Measurements from ENCODE around the gene DCTN5.

Gene DCTN5

GRCh38 chr16:23687034-23687808 is 46.0 kb downstream of the DCTN5 start:
- Mint-ChIP-seq H3K9me3 (no peaks in the 10 kb centered on the region), H3K4me3 (no peak overlapping the region), H3K27ac (no peak overlapping the region), H3K36me3 (ENCODE audit: low read depth) (peaks cover 57% of the 10 kb centered on the region), H3K27me3 (ENCODE audit: low read depth) (no peaks in the 10 kb centered on the region), H3K4me1 (no peaks in the 10 kb centered on the region)
- TF ChIP-seq CTCF (IDR thresholded peaks at IDR 0.05; ENCODE audit: unreplicated experiment in 3 of 3): no peak

- Mint-ChIP-seq H3K4me1 (no peaks in the 10 kb centered on the region), H3K27me3 (ENCODE audit: low read depth) (no peaks in the 10 kb centered on the region), H3K4me3 (no peak overlapping the region), H3K27ac (no peak overlapping the region), H3K9me3 (no peaks in the 10 kb centered on the region), H3K36me3 (ENCODE audit: low read depth) (peaks cover 45% of the 10 kb centered on the region)
- no peak for TF ChIP-seq CTCF (IDR thresholded peaks at IDR 0.05; ENCODE audit: unreplicated experiment in 3 of 3)
These were observed 48.3 kb downstream of the DCTN5 start for GRCh38 chr16:23689442-23690187.

- Mint-ChIP-seq H3K36me3 (ENCODE audit: low read depth) (peaks cover 37% of the 10 kb centered on the region), H3K27me3 (ENCODE audit: low read depth) (no peaks in the 10 kb centered on the region), H3K4me1 (no peaks in the 10 kb centered on the region), H3K27ac (no peak overlapping the region), H3K4me3 (no peak overlapping the region), H3K9me3 (no peaks in the 10 kb centered on the region)
- TF ChIP-seq CTCF (IDR thresholded peaks at IDR 0.05; ENCODE audit: unreplicated experiment in 3 of 3): no peak
These were observed 49.7 kb downstream of the DCTN5 start for GRCh38 chr16:23690771-23691482.

- Mint-ChIP-seq H3K4me1 (no peaks in the 10 kb centered on the region), H3K4me3 (no peak overlapping the region), H3K27ac (no peak overlapping the region), H3K27me3 (ENCODE audit: low read depth) (no peaks in the 10 kb centered on the region), H3K36me3 (ENCODE audit: low read depth) (peaks cover 34% of the 10 kb centered on the region), H3K9me3 (no peaks in the 10 kb centered on the region)
- TF ChIP-seq CTCF (IDR thresholded peaks at IDR 0.05; ENCODE audit: unreplicated experiment in 3 of 3): no peak
These were observed 50.4 kb downstream of the DCTN5 start for GRCh38 chr16:23691483-23692189.

- no peaks in the 10 kb centered on the region for H3K4me1 Mint-ChIP-seq
- TF ChIP-seq CTCF (IDR thresholded peaks at IDR 0.05; ENCODE audit: unreplicated experiment in 3 of 3): no peak
- H3K9me3 Mint-ChIP-seq: no peaks in the 10 kb centered on the region
- H3K36me3 Mint-ChIP-seq (ENCODE audit: low read depth): peaks cover 27% of the 10 kb centered on the region
- no peak overlapping the region for H3K4me3 Mint-ChIP-seq
- H3K27me3 Mint-ChIP-seq (ENCODE audit: low read depth): no peaks in the 10 kb centered on the region
- no peak overlapping the region for H3K27ac Mint-ChIP-seq
These were observed 51.0 kb downstream of the DCTN5 start for GRCh38 chr16:23692190-23692837.

Measured in nephron (organoid).